WTC11 (cell line): ENCODE measurements around the gene MADCAM1. TPM values are rescaled to one million over a fixed set of nuclear protein-coding genes. Genes with fewer than 3 reads are reported as not detected.

Experiments
- ATAC-seq: fragments of 200-7000 bp; cut with Tn5 transposase; 2 replicates; pipeline ENCODE4 v1.10.0; 2021; ENCODE audit warnings: mild to moderate bottlenecking, moderate library complexity
- CTCF ChIA-PET: fragments of 300-600 bp; sonication (Branson Sonifier 250); formaldehyde crosslinking; loops from one replicate; lab custom pipeline; 2021; ENCODE audit warnings: antibody characterized with exemption; lab: Charles Lee
- POLR2A ChIA-PET: fragments of 350-600 bp; sonication (Branson Sonifier 250); formaldehyde crosslinking; loops from one replicate; lab custom pipeline; 2021; ENCODE audit warnings: antibody characterized with exemption; lab: Charles Lee
- DNase-seq: peaks from one replicate; pipeline ENCODE4 v3.0.0; 2021; ENCODE audit warnings: low spot score
- H3K27ac Mint-ChIP-seq: 2 replicates; pipeline ENCODE4 v1.8.0; 2021; ENCODE audit warnings: mixed read lengths
- H3K27me3 Mint-ChIP-seq: 2 replicates; pipeline ENCODE4 v1.8.0; 2021; ENCODE audit warnings: low read depth, mild to moderate bottlenecking, moderate library complexity, mixed read lengths
- H3K36me3 Mint-ChIP-seq: 2 replicates; pipeline ENCODE4 v1.8.0; 2021; ENCODE audit warnings: mixed read lengths
- H3K4me1 Mint-ChIP-seq: 2 replicates; pipeline ENCODE4 v1.8.0; 2022; ENCODE audit warnings: mixed read lengths
- H3K4me3 Mint-ChIP-seq: 2 replicates; pipeline ENCODE4 v1.8.0; 2021; ENCODE audit warnings: mild to moderate bottlenecking, moderate library complexity, mixed read lengths
- H3K9me3 Mint-ChIP-seq: 2 replicates; pipeline ENCODE4 v1.8.0; 2021; ENCODE audit warnings: mixed read lengths
- CREM ChIP-seq: sonication (generic); formaldehyde crosslinking; IDR thresholded peaks from 2 replicates; pipeline ENCODE4 v1.8.1; 2022; ENCODE audit warnings: mild to moderate bottlenecking, missing genetic modification reagents, moderate library complexity
- FOXP4 ChIP-seq: sonication (generic); formaldehyde crosslinking; IDR thresholded peaks from 2 replicates; pipeline ENCODE4 v1.8.0; 2022; ENCODE audit warnings: mild to moderate bottlenecking, missing genetic modification reagents
- GABPB1 ChIP-seq: sonication (generic); formaldehyde crosslinking; IDR thresholded peaks from 2 replicates; pipeline ENCODE4 v1.8.1; 2023; ENCODE audit warnings: mild to moderate bottlenecking, missing genetic modification reagents
- HMGA2 ChIP-seq: fragments of 250-450 bp; sonication (Bioruptor Pico); IDR thresholded peaks from 2 replicates; pipeline ENCODE4 v1.4.0; 2021; ENCODE audit warnings: mild to moderate bottlenecking, moderate library complexity
- SP1 ChIP-seq: sonication (generic); formaldehyde crosslinking; conservative IDR thresholded peaks from 2 replicates; pipeline ENCODE4 v1.8.1; 2022; ENCODE audit warnings: missing genetic modification reagents
- STAT6 ChIP-seq: sonication (generic); formaldehyde crosslinking; conservative IDR thresholded peaks from 2 replicates; pipeline ENCODE4 v1.8.1; 2023; ENCODE audit warnings: mild to moderate bottlenecking, low read depth, missing genetic modification reagents, moderate library complexity
- TCF7 ChIP-seq: sonication (generic); formaldehyde crosslinking; IDR thresholded peaks from 2 replicates; pipeline ENCODE4 v1.8.0; 2022; ENCODE audit warnings: mild to moderate bottlenecking, low read depth, missing genetic modification reagents, moderate library complexity
- TP53 ChIP-seq: sonication (generic); formaldehyde crosslinking; IDR thresholded peaks from 2 replicates; pipeline ENCODE4 v1.8.1; 2023; ENCODE audit warnings: mild to moderate bottlenecking, missing genetic modification reagents
- total RNA-seq: library from RNA; stranded (reverse); gene quantifications from 3 replicates; pipeline ENCODE4 v1.2.3, GENCODE V29; 2021
- TF ChIP-seq, protein P1 (sequence below): fragments of 250-450 bp; sonication (Bioruptor Pico); conservative IDR thresholded peaks from 2 replicates; pipeline ENCODE4 v1.9.0; 2021; ENCODE audit warnings: mild to moderate bottlenecking
- TF ChIP-seq, protein P2 (sequence below): sonication (generic); formaldehyde crosslinking; IDR thresholded peaks from 2 replicates; pipeline ENCODE4 v1.8.1; 2023; ENCODE audit warnings: mild to moderate bottlenecking, moderate library complexity, missing genetic modification reagents
- TF ChIP-seq, protein P3 (sequence below): fragments of 250-450 bp; sonication (Bioruptor Pico); IDR thresholded peaks from 2 replicates; pipeline ENCODE4 v1.9.0; 2021; ENCODE audit warnings: mild to moderate bottlenecking, borderline replicate concordance
- TF ChIP-seq, protein P4 (sequence below): sonication (generic); formaldehyde crosslinking; IDR thresholded peaks from 2 replicates; pipeline ENCODE4 v1.8.1; 2022; ENCODE audit warnings: mild to moderate bottlenecking, moderate library complexity, missing genetic modification reagents
- TF ChIP-seq, protein P5 (sequence below): sonication (generic); formaldehyde crosslinking; IDR thresholded peaks from 2 replicates; pipeline ENCODE4 v1.8.1; 2022; ENCODE audit warnings: low read depth, missing genetic modification reagents, borderline replicate concordance

MADCAM1 gene
- total RNA-seq, 1 experiment from 2014 or later = 4.7 TPM

- Mint-ChIP-seq H3K27ac (no peak overlapping the region), H3K27me3 (peaks cover 20% of the 10 kb centered on the region), H3K9me3 (peaks cover 14% of the 10 kb centered on the region), H3K4me1 (peaks cover 20% of the 10 kb centered on the region), H3K4me3 (no peak overlapping the region), H3K36me3 (peaks cover 1% of the 10 kb centered on the region)
- CTCF ChIA-PET = interaction anchor here (1.0 to 4.4 kb wide), 4 partner anchors 10 to 96 kb away, joined by 6 to 25 read pairs (median 10); partner anchors contain the start of gene MADCAM1
- POLR2A ChIA-PET = no interaction called here
- no peak for DNase-seq
- TF ChIP-seq, protein P1, sequence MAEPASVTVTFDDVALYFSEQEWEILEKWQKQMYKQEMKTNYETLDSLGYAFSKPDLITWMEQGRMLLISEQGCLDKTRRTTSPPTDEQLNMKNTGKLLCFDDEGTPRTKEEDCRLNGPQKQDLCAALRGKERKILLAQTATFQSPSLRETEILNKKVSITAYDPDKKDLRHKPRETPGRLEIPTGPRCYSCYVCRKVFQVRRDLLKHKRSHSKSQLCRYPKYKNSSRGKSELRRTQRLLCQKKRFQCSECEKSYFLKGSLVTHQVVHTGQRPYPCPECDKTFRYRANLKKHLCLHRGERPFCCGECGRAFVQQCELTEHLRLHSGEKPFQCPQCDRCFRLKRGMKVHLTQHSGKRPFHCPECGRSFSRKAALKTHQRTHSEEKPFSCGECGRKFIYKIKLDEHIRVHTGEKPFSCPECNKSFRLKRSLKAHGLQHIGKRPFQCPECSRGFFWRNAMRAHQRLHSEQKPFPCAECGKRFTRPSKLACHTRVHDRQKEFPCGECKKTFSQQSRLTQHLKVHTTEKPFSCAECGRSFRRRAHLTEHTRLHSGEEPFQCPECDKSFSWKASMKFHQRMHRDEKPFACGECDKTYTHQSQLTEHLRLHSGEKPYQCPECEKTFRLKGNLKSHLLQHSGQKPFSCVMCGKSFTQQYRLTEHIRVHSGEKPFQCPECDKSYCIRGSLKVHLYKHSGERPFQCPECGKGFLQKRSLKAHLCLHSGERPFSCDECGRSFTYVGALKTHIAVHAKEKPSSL (CRISPR knock-in tag) = no peak
- TF ChIP-seq GABPB1 = 0 out of 2 replicates have a peak, but pooled peaks have one; percentile 20
- ATAC-seq = no peak
Measured at GRCh38 chr19:485583-486236, 10.6 kb upstream of the MADCAM1 start.

GRCh38 chr19:488505-489417, 7.5 kb upstream of the MADCAM1 start:
- peak; percentile 94 for DNase-seq
- H3K27me3 Mint-ChIP-seq = peaks cover 15% of the 10 kb centered on the region
- peaks cover 3% of the 10 kb centered on the region for H3K9me3 Mint-ChIP-seq
- POLR2A ChIA-PET = interaction anchor here (0.7 to 1.0 kb wide), 4 partner anchors 9 to 18 kb away, joined by 3 to 4 read pairs (median 4); no protein-coding TSS in a partner anchor
- ATAC-seq = peak; percentile 83
- no peak overlapping the region for H3K27ac Mint-ChIP-seq
- CTCF ChIA-PET = interaction anchor here (0.8 to 4.4 kb wide), 8 partner anchors 9 to 141 kb away, joined by 3 to 25 read pairs (median 4); no protein-coding TSS in a partner anchor
- peaks cover 26% of the 10 kb centered on the region for H3K4me1 Mint-ChIP-seq
- peak overlapping the region; percentile 78 for H3K4me3 Mint-ChIP-seq
- H3K36me3 Mint-ChIP-seq = no peaks in the 10 kb centered on the region
- TF ChIP-seq, protein P2, sequence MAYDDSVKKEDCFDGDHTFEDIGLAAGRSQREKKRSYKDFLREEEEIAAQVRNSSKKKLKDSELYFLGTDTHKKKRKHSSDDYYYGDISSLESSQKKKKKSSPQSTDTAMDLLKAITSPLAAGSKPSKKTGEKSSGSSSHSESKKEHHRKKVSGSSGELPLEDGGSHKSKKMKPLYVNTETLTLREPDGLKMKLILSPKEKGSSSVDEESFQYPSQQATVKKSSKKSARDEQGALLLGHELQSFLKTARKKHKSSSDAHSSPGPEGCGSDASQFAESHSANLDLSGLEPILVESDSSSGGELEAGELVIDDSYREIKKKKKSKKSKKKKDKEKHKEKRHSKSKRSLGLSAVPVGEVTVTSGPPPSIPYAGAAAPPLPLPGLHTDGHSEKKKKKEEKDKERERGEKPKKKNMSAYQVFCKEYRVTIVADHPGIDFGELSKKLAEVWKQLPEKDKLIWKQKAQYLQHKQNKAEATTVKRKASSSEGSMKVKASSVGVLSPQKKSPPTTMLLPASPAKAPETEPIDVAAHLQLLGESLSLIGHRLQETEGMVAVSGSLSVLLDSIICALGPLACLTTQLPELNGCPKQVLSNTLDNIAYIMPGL (CRISPR knock-in tag) = peak; percentile 82
- TF ChIP-seq, protein P3, sequence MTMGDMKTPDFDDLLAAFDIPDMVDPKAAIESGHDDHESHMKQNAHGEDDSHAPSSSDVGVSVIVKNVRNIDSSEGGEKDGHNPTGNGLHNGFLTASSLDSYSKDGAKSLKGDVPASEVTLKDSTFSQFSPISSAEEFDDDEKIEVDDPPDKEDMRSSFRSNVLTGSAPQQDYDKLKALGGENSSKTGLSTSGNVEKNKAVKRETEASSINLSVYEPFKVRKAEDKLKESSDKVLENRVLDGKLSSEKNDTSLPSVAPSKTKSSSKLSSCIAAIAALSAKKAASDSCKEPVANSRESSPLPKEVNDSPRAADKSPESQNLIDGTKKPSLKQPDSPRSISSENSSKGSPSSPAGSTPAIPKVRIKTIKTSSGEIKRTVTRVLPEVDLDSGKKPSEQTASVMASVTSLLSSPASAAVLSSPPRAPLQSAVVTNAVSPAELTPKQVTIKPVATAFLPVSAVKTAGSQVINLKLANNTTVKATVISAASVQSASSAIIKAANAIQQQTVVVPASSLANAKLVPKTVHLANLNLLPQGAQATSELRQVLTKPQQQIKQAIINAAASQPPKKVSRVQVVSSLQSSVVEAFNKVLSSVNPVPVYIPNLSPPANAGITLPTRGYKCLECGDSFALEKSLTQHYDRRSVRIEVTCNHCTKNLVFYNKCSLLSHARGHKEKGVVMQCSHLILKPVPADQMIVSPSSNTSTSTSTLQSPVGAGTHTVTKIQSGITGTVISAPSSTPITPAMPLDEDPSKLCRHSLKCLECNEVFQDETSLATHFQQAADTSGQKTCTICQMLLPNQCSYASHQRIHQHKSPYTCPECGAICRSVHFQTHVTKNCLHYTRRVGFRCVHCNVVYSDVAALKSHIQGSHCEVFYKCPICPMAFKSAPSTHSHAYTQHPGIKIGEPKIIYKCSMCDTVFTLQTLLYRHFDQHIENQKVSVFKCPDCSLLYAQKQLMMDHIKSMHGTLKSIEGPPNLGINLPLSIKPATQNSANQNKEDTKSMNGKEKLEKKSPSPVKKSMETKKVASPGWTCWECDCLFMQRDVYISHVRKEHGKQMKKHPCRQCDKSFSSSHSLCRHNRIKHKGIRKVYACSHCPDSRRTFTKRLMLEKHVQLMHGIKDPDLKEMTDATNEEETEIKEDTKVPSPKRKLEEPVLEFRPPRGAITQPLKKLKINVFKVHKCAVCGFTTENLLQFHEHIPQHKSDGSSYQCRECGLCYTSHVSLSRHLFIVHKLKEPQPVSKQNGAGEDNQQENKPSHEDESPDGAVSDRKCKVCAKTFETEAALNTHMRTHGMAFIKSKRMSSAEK (CRISPR knock-in tag) = no peak
- TF ChIP-seq, protein P4, sequence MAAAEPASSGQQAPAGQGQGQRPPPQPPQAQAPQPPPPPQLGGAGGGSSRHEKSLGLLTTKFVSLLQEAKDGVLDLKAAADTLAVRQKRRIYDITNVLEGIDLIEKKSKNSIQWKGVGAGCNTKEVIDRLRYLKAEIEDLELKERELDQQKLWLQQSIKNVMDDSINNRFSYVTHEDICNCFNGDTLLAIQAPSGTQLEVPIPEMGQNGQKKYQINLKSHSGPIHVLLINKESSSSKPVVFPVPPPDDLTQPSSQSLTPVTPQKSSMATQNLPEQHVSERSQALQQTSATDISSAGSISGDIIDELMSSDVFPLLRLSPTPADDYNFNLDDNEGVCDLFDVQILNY (CRISPR knock-in tag) = peak; percentile 97
- TF ChIP-seq CREM (CRISPR knock-in tag) (peak; percentile 23; the same call in 1 of the 2 replicates), STAT6 (CRISPR knock-in tag) (0 out of 2 replicates have a peak, but pooled peaks have one; percentile 17), TCF7 (CRISPR knock-in tag) (no peak), TP53 (CRISPR knock-in tag) (peak; percentile 90), FOXP4 (CRISPR knock-in tag) (peak; percentile 83; the same call in 1 of the 2 replicates), SP1 (CRISPR knock-in tag) (peak; percentile 98), HMGA2 (CRISPR knock-in tag) (no peak)
- TF ChIP-seq, protein P5, sequence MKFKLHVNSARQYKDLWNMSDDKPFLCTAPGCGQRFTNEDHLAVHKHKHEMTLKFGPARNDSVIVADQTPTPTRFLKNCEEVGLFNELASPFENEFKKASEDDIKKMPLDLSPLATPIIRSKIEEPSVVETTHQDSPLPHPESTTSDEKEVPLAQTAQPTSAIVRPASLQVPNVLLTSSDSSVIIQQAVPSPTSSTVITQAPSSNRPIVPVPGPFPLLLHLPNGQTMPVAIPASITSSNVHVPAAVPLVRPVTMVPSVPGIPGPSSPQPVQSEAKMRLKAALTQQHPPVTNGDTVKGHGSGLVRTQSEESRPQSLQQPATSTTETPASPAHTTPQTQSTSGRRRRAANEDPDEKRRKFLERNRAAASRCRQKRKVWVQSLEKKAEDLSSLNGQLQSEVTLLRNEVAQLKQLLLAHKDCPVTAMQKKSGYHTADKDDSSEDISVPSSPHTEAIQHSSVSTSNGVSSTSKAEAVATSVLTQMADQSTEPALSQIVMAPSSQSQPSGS (CRISPR knock-in tag) = no peak
